AG08395 (cell line): Measurements from ENCODE around the gene MZT2B.
A peak's percentile ranks its signal among the peaks of the same experiment; 100 is the strongest.
"Not testable (repeated sequence)": the region's sequence is repeated elsewhere in the genome, so short reads cannot be mapped to it uniquely, and the experiment has no call there.

Source experiments
- DNase-seq: peaks from one replicate; pipeline ENCODE4 v3.0.0; 2012; ENCODE audit warnings: mixed read lengths, low spot score

Gene MZT2B

GRCh38 chr2:130180404-130181324, 1.4 kb upstream of the MZT2B start:
- not testable (repeated sequence) for DNase-seq

GRCh38 chr2:130181325-130181879, 660 bp upstream of the MZT2B start, which contains the start of gene SMPD4:
TSS of gene SMPD4 (minus strand) at chr2:130181602. CDS start at chr2:130176592, 5,010 bp downstream.
- DNase-seq = peak; percentile 96

GRCh38 chr2:130182826-130183511, 907 bp downstream of the MZT2B start:
- not testable (repeated sequence) for DNase-seq

- no peak for DNase-seq
Observed at GRCh38 chr2:130183512-130184373, 1.7 kb downstream of the MZT2B start.

GRCh38 chr2:130185436-130185835, 3.4 kb downstream of the MZT2B start:
- DNase-seq = no peak

- DNase-seq = no peak
Observed at GRCh38 chr2:130185896-130186295, 3.8 kb downstream of the MZT2B start.

GRCh38 chr2:130186391-130186790, 4.3 kb downstream of the MZT2B start:
- no peak for DNase-seq

- DNase-seq = no peak
Observed at GRCh38 chr2:130187268-130187667, 5.2 kb downstream of the MZT2B start.

GRCh38 chr2:130187859-130188792, 6.1 kb downstream of the MZT2B start:
- DNase-seq = not testable (repeated sequence)

- DNase-seq = not testable (repeated sequence)
Observed at GRCh38 chr2:130188958-130189357, 6.9 kb downstream of the MZT2B start.

- DNase-seq = no peak
Observed at GRCh38 chr2:130190237-130190636, 8.2 kb downstream of the MZT2B start.

GRCh38 chr2:130191319-130191718, 9.3 kb downstream of the MZT2B start:
- not testable (repeated sequence) for DNase-seq

GRCh38 chr2:130192451-130192850, 10.4 kb downstream of the MZT2B start:
- not testable (repeated sequence) for DNase-seq

- not testable (repeated sequence) for DNase-seq
Observed at GRCh38 chr2:130193824-130194223, 11.8 kb downstream of the MZT2B start.

GRCh38 chr2:130195089-130195635, 13.1 kb downstream of the MZT2B start:
- not testable (repeated sequence) for DNase-seq

GRCh38 chr2:130196052-130196451, 14.0 kb downstream of the MZT2B start:
- not testable (repeated sequence) for DNase-seq

- DNase-seq = no peak
Observed at GRCh38 chr2:130198343-130198742, 16.3 kb downstream of the MZT2B start, which contains the start of gene TUBA3E. TSS of gene TUBA3E (minus strand) at chr2:130198439. CDS start at chr2:130198360, 79 bp downstream.

- not testable (repeated sequence) for DNase-seq
Observed at GRCh38 chr2:130202518-130202917, 20.5 kb downstream of the MZT2B start.

GRCh38 chr2:130203150-130203549, 21.1 kb downstream of the MZT2B start:
- not testable (repeated sequence) for DNase-seq

GRCh38 chr2:130207051-130207450, 25.0 kb downstream of the MZT2B start:
- not testable (repeated sequence) for DNase-seq
